ENCODE results near the gene ENG. TPM values are rescaled to one million over a fixed set of nuclear protein-coding genes. Genes with fewer than 3 reads are reported as not detected.

Gene ENG
- total RNA-seq, 1 donor from 2014 or later, result not detected

GRCh38 chr9:127853312-127854183, 910 bp downstream of the ENG start:
- H3K9ac ChIP-seq, result no peak overlapping the region
- H3K4me3 ChIP-seq, result no peak overlapping the region
- no peak overlapping the region for H3K27ac ChIP-seq
- Mint-ChIP-seq H3K27me3 (ENCODE audit: insufficient read depth, low read depth) (peaks cover 8% of the 10 kb centered on the region), H3K4me1 (peaks cover 6% of the 10 kb centered on the region), H3K4me3 (no peak overlapping the region), H3K36me3 (no peaks in the 10 kb centered on the region), H3K9me3 (peaks cover 10% of the 10 kb centered on the region), H3K27ac (no peak overlapping the region)
- H3F3A ChIP-seq (ENCODE audit: low read depth), result no peaks in the 10 kb centered on the region
- no peaks in the 10 kb centered on the region for H3K36me3 ChIP-seq
- no peaks in the 10 kb centered on the region for H3K79me2 ChIP-seq (ENCODE audit: low read depth)
- H3K4me1 ChIP-seq, result no peaks in the 10 kb centered on the region
- DNase-seq (ENCODE audit: low spot score), result no peak
- no peaks in the 10 kb centered on the region for H4K20me1 ChIP-seq (ENCODE audit: low read depth)
- H2AFZ ChIP-seq (replicated peaks), result no peak overlapping the region
- no peaks in the 10 kb centered on the region for H3K9me3 ChIP-seq (ENCODE audit: low read depth)
- TF ChIP-seq EZH2 (IDR thresholded peaks at IDR 0.05) (no peak), EZH2phosphoT487 (IDR thresholded peaks at IDR 0.05) (no peak), CTCF (IDR thresholded peaks at IDR 0.05) (no peak)
- no peaks in the 10 kb centered on the region for H3K27me3 ChIP-seq
- no peak overlapping the region for H3K4me2 ChIP-seq

- H3K36me3 ChIP-seq, result no peaks in the 10 kb centered on the region
- no peaks in the 10 kb centered on the region for H3K9me3 ChIP-seq (ENCODE audit: low read depth)
- no peak overlapping the region for H2AFZ ChIP-seq (replicated peaks)
- H3K4me2 ChIP-seq, result no peak overlapping the region
- H3K4me3 ChIP-seq, result no peak overlapping the region
- Mint-ChIP-seq H3K9me3 (peaks cover 10% of the 10 kb centered on the region), H3K27ac (no peak overlapping the region), H3K36me3 (no peaks in the 10 kb centered on the region), H3K27me3 (ENCODE audit: insufficient read depth, low read depth) (peaks cover 8% of the 10 kb centered on the region), H3K4me3 (no peak overlapping the region), H3K4me1 (peaks cover 3% of the 10 kb centered on the region)
- TF ChIP-seq EZH2 (IDR thresholded peaks at IDR 0.05) (no peak), EZH2phosphoT487 (IDR thresholded peaks at IDR 0.05) (no peak), CTCF (IDR thresholded peaks at IDR 0.05) (no peak)
- no peaks in the 10 kb centered on the region for H3F3A ChIP-seq (ENCODE audit: low read depth)
- H3K4me1 ChIP-seq, result no peaks in the 10 kb centered on the region
- no peak overlapping the region for H3K9ac ChIP-seq
- no peaks in the 10 kb centered on the region for H4K20me1 ChIP-seq (ENCODE audit: low read depth)
- DNase-seq (ENCODE audit: low spot score), result no peak
- no peaks in the 10 kb centered on the region for H3K79me2 ChIP-seq (ENCODE audit: low read depth)
- H3K27ac ChIP-seq, result no peak overlapping the region
- H3K27me3 ChIP-seq, result no peaks in the 10 kb centered on the region
Observed at GRCh38 chr9:127852829-127853228, 1.6 kb downstream of the ENG start.

- TF ChIP-seq EZH2 (IDR thresholded peaks at IDR 0.05) (no peak), CTCF (IDR thresholded peaks at IDR 0.05) (no peak), EZH2phosphoT487 (IDR thresholded peaks at IDR 0.05) (no peak)
- peaks cover 10% of the 10 kb centered on the region for H3K9me3 Mint-ChIP-seq
- no peaks in the 10 kb centered on the region for H3K27me3 ChIP-seq
Observed at GRCh38 chr9:127850286-127850830, 4.1 kb downstream of the ENG start.

More at GRCh38 chr9:127850286-127850830, 4.1 kb downstream of the ENG start:
- Histone ChIP-seq H2AFZ (replicated peaks) (no peak overlapping the region), H3K4me1 (no peaks in the 10 kb centered on the region), H3K4me2 (no peak overlapping the region), H3K4me3 (no peak overlapping the region), H3K36me3 (no peaks in the 10 kb centered on the region), H4K20me1 (ENCODE audit: low read depth) (no peaks in the 10 kb centered on the region), H3K27ac (no peak overlapping the region), H3K9ac (no peak overlapping the region), H3F3A (ENCODE audit: low read depth) (no peaks in the 10 kb centered on the region), H3K79me2 (ENCODE audit: low read depth) (no peaks in the 10 kb centered on the region), H3K9me3 (ENCODE audit: low read depth) (no peaks in the 10 kb centered on the region)
- peaks cover 3% of the 10 kb centered on the region for H3K27me3 Mint-ChIP-seq (ENCODE audit: insufficient read depth, low read depth)
- no peak for DNase-seq (ENCODE audit: low spot score)
- H3K4me3 Mint-ChIP-seq, result no peak overlapping the region
- no peaks in the 10 kb centered on the region for H3K36me3 Mint-ChIP-seq
- H3K27ac Mint-ChIP-seq, result no peak overlapping the region
- peaks cover 3% of the 10 kb centered on the region for H3K4me1 Mint-ChIP-seq

Data from neural progenitor cell (in vitro differentiated cells).